HEK293T (cell line): ENCODE data around the gene ZNRF3.

Source experiments
- ARNT ChIP-seq: fragments of 450-650 bp; IDR thresholded peaks from 2 replicates; pipeline ENCODE4 v1.6.1; 2017; ENCODE audit warnings: mild to moderate bottlenecking
- BHLHE40 ChIP-seq: fragments of 450-650 bp; IDR thresholded peaks from 2 replicates; pipeline ENCODE4 v1.6.1; 2016; ENCODE audit warnings: mild to moderate bottlenecking, moderate library complexity, borderline replicate concordance
- CTBP1 ChIP-seq: fragments of 450-650 bp; IDR thresholded peaks from 2 replicates; pipeline ENCODE4 v1.6.1; 2016; ENCODE audit warnings: borderline replicate concordance
- ELF4 ChIP-seq: fragments of 450-650 bp; IDR thresholded peaks from 2 replicates; pipeline ENCODE4 v1.6.1; 2017; ENCODE audit warnings: antibody characterized with exemption
- FOXA1 ChIP-seq: fragments of 450-650 bp; IDR thresholded peaks from 2 replicates; pipeline ENCODE4 v1.6.1; 2016; ENCODE audit warnings: mild to moderate bottlenecking
- FOXK2 ChIP-seq: fragments of 450-650 bp; IDR thresholded peaks from 2 replicates; pipeline ENCODE4 v1.6.1; 2016; ENCODE audit warnings: mild to moderate bottlenecking
- FOXM1 ChIP-seq: fragments of 450-650 bp; IDR thresholded peaks from 2 replicates; pipeline ENCODE4 v1.6.1; 2017; ENCODE audit warnings: mild to moderate bottlenecking, borderline replicate concordance
- NFRKB ChIP-seq: fragments of 450-650 bp; IDR thresholded peaks from 2 replicates; pipeline ENCODE4 v1.6.1; 2016; ENCODE audit warnings: mild to moderate bottlenecking, moderate library complexity
- SP1 ChIP-seq: fragments of 450-650 bp; IDR thresholded peaks from 2 replicates; pipeline ENCODE4 v1.6.1; 2017
- SUZ12 ChIP-seq: fragments of 450-650 bp; IDR thresholded peaks from 2 replicates; pipeline ENCODE4 v1.6.1; 2016; ENCODE audit warnings: mild to moderate bottlenecking
- TARDBP ChIP-seq: fragments of 450-650 bp; IDR thresholded peaks from 2 replicates; pipeline ENCODE4 v1.6.1; 2016
- TF ChIP-seq, protein P1 (sequence below): fragments of 450-650 bp; IDR thresholded peaks from 2 replicates; pipeline ENCODE4 v1.6.1; 2016

- TF ChIP-seq BHLHE40 (no peak), SP1 (no peak), FOXM1 (no peak), TARDBP (no peak), CTBP1 (no peak), NFRKB (no peak), FOXK2 (no peak), ARNT (no peak), ELF4 (no peak), SUZ12 (no peak), FOXA1 (no peak)
- TF ChIP-seq, protein P1, sequence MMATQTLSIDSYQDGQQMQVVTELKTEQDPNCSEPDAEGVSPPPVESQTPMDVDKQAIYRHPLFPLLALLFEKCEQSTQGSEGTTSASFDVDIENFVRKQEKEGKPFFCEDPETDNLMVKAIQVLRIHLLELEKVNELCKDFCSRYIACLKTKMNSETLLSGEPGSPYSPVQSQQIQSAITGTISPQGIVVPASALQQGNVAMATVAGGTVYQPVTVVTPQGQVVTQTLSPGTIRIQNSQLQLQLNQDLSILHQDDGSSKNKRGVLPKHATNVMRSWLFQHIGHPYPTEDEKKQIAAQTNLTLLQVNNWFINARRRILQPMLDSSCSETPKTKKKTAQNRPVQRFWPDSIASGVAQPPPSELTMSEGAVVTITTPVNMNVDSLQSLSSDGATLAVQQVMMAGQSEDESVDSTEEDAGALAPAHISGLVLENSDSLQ: no peak
Observed at GRCh38 chr22:28977481-28977971, 94.2 kb downstream of the ZNRF3 start.
